DMS53 treated with DMSO at 0.1 percent for 48 hours (cell line): ENCODE data around the gene B3GNT9.

ENCODE experiments used
- DNase-seq: peaks from one replicate; lab custom pipeline; 2025; ENCODE audit not compliant: unreplicated experiment; lab: John Stamatoyannopoulos, UW

B3GNT9 gene

DNA sequence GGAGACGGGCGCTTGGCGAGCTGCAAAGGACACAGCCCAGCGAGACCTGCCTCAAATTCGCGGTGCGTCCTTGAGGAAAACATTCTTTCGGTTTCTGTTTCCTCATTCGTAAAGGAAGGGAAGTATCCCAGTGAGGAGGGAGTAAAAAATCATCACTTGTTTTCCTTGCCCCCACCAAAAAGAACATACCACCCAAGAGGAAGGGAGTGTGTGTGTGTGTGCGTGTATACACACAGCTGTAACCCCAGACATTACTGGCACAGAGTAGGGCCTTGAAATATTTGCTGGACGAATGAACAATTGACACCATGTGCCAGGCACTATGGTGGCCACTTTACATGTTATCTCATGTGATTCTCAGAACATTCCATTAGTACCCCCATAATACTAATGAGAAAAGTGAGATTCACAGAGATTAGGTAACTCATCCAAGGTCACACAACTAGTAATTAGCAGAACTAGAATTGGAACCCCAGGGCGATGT lies 34.9 kb upstream of the B3GNT9 start:
- DNase-seq = no peak

DNA sequence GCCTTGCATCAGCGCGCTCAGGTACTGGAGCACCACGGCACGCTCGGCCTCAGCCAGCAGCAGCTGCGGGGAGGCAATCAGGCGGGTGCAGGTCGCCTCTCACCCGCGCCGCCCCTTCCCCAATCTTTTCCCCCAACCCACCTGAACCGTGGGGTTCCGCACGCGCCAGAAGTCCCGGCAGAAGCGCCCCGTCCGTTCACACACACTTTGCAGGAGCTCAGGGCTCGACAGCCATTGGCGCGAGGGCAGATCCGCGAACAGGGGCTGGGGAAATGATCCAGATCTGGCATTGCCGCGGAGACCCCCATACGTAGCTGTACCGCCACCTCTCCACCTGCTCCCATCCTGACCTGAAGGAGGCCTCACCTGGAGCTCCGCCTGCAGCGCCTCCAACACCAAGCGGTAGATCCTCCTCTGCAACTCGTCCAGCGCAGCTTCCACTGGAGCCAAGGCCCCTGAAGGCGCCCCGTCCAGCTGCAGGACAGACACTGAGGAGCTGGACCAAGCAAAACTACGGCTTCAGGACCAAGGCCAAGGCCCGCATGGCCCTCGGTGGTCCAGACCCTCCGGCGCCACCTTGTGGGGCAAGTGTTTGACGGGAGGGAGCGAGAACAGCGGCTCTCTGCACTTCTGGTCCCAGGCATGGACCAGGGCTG lies 34.3 kb upstream of the B3GNT9 start:
- DNase-seq = peak; percentile 79

GRCh38 chr16:67184453-67184994 lies 33.7 kb upstream of the B3GNT9 start:
- peak; percentile 66 for DNase-seq

DNA sequence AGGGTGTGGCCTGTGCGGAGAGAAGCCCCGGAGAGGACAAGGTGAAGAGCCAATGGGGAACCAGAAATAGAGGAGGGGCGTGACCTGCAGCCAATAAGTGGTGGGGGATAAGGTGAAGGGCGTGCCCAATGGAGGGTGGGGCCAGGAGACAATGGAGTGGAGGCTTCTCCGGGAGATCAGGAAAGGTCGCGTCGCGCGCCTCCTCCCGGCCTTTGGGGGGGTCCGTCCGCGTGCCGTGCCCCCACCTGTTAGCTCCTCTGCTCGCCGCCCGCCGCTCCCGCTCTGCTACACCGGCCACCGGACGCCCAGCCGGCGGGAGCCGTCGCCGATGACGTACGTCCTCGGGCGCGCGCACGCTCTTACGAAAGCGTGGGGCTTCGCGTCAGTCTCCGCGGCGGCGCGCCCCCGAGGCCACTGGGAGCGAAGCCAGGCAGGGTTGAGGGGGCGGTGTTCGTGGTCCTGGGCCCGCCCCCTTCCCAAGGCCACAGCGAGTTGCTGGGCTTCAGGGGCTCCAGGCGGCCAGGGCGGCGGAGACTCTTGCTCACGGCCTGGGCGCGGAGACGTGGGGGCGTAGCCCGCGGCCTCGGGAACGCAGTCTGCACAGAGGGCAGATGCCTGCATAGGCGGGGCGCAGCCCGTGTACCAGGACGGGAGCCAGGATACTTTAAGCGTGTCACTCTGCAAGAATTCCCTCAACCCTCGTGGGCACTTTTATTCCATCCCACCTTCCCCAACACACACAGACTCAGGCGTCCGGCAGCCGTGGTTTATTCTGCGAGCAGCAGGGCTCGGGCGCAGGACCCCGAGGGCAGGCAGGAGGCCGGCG lies 33.0 kb upstream of the B3GNT9 start, which contains the start of gene MATCAP1:
MATCAP1 (minus strand) TSS at position 337 of the 826 bp plus-strand sequence. CDS start 3,353 bp downstream, outside the sequence.
- DNase-seq = peak; percentile 87

GRCh38 chr16:67183284-67183626 lies 32.5 kb upstream of the B3GNT9 start:
- no peak for DNase-seq

DNA sequence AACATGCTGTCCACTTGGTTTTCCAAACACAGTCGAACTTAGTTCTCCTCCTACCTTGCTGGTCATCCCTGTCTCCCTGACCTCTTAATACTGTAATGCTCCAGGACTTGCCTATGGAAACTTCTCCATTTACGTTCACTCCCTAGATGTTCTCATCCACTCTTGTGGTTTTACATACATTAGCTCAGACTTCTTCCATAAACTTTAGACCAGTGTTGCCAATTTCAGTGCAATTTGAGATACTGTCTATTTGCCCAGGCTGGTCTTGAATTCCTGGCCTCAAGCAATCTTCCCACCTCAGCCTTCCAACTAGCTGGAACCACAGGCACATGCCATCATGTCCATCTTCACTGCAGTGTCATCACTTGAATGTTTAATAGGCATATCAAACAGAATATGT lies 31.5 kb upstream of the B3GNT9 start:
- DNase-seq = no peak

GRCh38 chr16:67181346-67181745 lies 30.5 kb upstream of the B3GNT9 start:
- no peak for DNase-seq

GRCh38 chr16:67180166-67180565 lies 29.4 kb upstream of the B3GNT9 start:
- DNase-seq = no peak

DNA sequence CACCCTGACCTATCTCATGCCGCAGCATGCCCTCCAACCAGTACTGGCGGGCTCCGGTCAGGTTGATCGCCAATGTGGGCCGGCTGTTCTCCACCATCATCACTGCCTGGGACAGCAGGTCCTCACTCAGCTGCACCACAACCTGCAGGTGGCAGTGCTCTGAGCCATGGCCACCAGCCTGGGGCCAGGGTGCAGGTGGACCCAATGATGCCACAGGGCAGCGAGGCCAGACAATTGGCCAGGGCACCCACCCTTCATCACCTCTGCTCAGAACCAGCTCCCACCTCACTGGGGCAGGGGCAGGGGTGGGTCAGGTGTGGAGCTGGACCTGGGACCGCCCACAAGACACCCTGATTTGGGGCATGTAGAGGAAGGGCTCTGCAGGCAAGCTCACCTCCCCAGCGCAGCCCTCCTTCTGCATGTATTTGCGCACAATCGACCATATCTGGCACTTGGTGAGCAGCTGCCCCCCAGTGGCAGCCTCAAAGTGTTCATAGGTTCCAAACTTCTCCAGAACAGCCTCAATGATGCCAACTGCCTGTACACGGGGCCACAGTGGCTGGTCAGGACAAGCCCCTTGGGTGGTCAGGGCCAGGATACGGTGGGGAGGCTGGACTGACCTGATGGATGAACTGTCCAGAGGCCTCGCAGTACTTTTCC lies 28.8 kb upstream of the B3GNT9 start:
- no peak for DNase-seq

GRCh38 chr16:67177743-67178699 lies 27.2 kb upstream of the B3GNT9 start:
- peak; percentile 76 for DNase-seq

DNA sequence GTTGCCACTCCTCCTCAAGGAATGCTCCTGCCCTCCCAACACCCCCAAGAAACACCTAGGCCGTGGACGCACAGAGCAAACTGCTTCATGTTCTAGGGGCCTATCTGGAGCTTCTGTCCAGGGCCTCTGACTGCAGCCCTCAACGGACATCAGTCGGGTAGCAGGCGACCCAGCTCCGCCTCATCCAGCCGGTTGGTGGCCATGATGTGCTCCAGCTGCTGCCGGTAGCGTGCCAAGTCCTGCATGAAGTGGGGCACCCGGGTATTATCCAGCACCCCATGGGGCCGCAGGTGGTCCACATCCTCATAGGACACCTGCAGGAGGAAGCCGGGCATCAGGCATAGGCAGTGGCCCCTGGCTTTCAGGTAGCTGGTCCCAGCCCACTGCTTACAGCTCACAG lies 25.9 kb upstream of the B3GNT9 start:
- DNase-seq = no peak

DNA sequence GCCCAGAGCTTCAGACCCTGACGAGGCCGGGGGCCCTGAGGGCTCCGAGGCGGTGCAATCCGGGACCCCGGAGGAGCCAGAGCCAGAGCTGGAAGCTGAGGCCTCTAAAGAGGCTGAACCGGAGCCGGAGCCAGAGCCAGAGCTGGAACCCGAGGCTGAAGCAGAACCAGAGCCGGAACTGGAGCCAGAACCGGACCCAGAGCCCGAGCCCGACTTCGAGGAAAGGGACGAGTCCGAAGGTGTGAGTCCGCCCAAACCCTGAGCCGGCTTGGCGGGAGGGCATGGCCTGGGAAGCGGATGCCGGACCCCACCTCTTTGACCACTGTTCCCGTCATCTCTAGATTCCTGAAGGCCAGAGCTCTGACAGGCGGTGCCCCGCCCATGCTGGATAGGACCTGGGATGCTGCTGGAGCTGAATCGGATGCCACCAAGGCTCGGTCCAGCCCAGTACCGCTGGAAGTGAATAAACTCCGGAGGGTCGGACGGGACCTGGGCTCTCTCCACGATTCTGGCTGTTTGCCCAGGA lies 24.0 kb upstream of the B3GNT9 start:
- DNase-seq = no peak

GRCh38 chr16:67173808-67174705 lies 23.3 kb upstream of the B3GNT9 start:
- DNase-seq = peak; percentile 79

DNA sequence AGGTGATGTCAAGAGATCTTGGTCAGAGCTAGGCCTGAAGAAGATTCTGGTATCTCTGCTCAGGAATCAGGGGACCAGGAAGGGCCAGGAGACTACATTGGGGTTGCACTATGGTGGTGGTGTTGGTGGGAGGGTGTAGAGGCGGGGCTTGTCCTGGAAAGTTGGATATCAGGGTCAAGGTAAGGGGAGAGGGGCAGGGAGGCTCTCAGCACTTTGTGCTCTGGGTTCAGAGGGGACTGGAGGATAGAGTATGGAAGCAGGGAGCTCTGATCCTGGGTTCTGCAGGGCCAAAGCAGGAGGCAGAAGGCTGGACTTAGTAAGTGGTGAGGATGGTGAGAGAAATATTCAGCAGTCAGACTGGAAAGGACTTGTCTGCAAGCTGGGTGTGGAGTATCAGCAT lies 22.5 kb upstream of the B3GNT9 start:
- DNase-seq = no peak

GRCh38 chr16:67170949-67171649 lies 20.3 kb upstream of the B3GNT9 start:
- DNase-seq = no peak

- DNase-seq = peak; percentile 55
Measured at GRCh38 chr16:67170168-67170948, 19.6 kb upstream of the B3GNT9 start, which contains the start of gene NOL3. Gene NOL3 (plus strand): TSS chr16:67170538.

DNA sequence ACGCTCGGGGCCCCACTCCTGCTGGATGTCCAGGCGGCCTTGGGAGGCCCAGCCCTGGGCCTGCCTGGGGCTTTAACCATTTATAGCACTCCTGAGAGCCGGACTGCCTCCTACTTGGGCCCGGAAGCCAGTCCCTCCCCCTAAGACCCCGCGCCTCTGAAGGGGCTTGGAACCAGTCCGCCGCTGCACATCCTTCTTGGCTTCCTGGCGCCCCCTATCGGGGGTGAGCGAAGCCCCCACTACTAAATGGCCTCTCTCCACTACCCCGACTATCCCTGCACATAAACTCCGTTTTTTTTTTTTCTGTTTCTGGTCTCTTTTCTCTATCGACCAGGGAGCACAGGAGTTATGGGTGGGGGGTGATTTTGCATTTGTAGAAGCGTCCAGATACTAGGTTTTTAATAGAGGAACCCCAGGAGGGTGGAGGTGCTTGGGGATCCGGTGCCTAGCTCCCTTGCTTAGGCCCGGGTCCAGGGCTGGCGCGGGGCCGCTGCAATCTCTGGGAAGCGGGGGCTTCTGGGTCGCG lies 18.9 kb upstream of the B3GNT9 start:
- no peak for DNase-seq
